ENCODE data around the gene EYA2.

Gene EYA2

DNA sequence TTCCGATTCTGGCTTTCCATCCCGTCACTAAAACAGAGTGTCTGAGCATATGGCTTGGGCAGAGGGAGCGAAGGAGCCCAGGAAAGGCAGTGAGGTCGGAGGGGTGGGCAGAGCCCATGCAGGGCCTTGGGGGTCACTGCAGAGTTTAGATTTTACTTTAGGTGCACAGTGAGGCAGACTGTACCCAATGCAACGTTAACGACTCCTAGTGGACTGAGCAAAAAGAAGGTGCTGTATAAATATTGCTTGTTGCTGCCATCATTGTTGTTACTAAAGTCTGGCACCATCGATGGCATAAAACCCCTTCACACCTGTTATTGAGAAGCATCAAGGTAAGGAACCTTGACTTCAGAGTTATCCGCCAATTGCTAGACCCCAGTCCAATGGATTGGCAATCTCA, 119.0 kb downstream of the EYA2 start:
- DNase-seq: no peak

DNA sequence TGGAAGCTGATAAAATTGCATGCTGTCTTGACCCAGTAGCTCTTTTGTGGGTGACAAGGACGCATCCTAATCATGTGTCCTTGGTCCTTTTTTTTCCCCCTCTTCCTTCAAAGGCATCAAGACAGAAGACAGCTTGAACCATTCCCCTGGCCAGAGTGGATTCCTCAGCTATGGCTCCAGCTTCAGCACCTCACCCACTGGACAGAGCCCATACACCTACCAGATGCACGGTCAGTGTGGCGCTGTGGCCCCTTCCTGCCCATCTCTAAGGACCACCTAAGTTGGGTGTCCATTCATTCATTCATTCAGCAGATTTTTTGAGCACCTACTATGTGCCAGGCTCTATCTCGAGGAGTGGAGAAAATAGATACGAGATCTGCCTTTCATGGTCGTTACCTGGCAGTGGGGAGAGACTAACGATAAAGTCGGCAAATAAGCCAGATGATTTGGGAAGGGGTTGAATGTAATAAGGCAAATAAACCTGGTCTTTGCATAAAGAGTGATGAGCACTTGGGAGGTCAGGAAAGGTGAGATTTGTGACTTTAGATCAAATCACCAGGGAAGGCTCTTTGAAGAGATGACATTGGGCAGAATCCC, 121.5 kb downstream of the EYA2 start:
- no peak for DNase-seq

DNA sequence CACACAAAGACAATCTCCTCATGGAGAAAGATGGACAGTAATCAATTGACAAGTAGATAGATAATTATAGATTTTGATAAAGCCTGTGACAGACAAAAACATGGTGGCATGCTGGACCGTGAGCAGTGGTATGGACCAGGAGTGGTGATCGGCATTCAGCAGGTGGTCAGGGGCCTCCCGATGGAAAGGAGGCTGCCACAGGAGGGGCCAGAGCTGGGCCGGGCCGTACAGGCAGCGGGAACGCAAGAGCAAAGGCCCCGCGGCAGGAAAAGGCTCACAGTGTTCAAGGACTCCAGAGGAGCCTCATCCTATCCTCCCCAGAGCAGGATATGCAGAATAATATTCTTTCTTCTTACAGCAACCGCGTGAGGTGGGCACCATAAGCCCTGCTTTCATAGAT, 123.7 kb downstream of the EYA2 start:
- no peak for DNase-seq

DNA sequence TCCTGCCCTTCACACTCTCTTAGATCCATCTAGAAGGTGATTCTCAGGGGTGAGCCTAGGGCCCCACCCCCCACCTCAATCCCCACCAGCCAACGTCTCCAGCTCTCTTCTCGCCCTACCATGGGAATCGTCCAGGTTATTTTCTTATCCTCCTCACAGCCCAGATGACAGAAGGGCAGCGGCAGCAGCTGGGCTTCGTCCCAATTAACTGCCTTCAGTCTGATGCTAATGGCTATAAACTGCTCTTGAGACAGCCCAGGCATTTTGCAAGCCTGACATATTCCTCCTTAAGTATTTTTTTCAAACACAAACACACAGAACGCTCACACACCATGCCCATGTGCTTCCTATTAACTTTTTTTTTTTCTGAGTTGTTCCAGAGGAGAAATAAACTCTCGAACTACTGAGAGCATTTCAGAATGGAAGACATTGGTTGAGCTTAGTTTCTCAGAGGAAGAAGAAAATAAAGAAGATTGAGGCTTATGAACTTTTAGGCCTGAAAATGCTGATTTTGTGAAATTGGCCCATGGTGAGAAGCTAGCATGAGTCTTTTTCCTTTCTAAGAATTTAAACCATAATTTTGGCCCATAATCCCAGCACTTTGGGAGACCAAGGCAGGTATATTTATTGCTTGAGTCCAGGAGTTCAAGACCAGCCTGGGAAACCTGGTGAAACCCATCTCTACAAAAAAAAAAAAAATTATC, 124.6 kb downstream of the EYA2 start:
- no peak for DNase-seq

DNA sequence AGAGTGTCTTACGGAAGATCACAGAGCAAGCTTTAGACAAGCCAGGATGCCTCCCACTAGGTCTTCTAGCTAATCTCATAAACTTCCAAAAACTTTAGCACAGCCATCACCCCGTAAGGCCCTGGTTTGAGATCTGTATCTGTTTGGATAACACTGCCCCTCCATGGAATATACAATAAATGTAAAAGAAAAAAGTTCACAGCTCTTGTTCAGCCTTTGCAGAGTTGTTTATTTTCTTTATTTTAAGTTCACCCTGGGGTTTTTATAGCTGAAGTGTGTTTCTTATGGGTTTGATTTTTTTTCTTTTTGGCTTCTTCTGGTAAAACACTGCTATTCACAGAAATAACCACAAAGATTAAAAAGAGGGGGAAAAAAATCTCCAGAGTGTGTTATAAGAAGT, 125.6 kb downstream of the EYA2 start:
- DNase-seq: no peak

DNA sequence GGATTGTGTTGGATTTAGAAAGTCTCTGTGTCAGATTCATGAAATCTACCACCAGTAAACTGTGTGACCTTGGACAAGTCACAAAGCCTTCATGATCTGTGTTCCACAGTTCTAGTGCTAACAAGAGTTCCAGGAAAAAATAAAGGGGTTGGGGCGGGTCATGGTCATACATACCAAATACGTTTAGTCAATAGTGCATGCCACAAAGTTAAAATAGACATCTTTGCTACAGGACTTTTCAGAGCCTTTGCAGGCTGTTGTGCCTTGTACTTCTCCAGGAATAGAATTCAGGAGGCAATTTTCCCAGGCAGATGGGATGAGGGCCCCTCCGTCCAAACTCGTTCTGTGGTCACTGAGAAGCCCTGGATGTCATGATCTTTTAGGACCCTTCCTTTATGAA, 127.2 kb downstream of the EYA2 start:
- no peak for DNase-seq

DNA sequence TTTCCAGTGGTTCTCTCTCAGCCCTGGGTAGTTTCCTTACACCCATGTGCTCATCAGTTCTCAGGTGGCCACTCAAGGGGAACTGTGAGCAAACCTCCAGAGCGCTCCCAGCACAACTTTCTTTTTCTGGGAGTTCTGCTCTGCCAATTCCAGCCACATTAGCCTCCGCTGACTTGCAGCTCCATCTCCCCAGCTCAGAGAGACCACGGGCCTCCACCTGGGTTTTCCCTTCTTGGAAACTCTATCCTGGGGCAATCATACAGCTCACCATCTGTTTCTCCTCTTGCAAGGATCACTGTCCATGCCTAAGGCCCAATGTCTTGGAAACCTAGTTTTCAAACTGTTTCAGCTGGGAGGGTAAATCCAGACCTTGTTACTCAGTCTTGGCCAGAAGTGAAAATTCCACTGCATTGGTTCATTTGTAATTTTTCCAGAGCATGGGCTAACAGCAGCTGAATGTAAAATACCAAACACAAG, 129.9 kb downstream of the EYA2 start:
- no peak for DNase-seq

DNA sequence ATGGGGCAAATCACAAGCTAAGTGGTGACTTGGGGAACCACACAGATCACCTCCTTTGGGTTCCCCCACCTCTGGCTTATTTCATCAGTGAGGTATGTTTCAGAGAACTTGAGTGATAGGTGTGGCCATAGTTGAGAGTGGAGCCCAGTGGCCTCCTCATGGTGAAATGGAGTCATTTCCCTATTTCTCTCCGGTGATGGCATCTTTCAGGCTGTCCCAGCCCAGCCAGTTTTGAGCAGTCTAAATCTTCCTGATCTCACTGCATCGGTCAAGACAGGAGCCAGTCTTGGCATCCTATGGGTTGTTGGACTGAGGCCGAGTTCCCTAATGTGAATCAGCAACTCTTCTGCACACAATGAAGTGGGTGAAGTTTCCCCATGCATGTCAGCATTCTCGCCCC, 132.4 kb downstream of the EYA2 start:
- DNase-seq: no peak

DNA sequence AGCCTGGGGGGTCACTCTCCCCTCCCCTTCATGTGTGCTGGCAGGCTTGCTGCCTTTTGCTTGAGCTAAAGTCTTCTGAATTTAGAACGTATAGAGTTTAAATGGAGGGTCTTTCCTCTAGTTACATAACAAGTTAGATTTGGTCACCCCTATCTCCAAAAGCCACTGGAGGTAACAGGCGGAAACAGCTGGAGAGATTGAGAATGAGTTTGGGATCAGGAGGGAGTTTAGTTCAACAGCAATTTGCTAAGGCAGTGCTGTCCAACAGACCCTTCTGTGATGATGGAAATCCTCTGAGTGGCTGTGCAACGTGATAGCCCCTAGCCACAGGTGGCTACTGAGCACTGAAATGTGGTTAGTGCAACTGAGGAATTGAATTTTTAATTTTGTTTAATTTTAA, 132.8 kb downstream of the EYA2 start:
- DNase-seq: no peak

DNA sequence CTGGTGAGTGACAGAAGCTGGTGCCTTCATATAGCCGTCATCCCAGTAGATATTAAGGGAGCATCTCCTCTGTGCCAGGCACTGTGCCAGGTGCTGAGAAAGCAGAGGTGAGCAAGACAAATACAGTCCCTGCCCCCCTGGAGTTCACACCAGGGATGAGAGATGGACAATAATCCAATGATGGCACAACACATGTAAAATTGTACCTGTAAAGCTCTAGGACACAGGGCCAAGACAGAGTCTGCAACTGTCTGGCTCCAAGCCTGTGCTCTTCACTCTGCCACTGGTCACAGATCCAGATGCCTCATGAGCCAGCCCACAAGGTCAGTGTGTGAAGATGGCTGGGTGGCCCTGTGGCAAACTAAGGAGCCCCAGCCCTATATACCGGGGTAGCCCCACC, 133.8 kb downstream of the EYA2 start:
- no peak for DNase-seq

DNA sequence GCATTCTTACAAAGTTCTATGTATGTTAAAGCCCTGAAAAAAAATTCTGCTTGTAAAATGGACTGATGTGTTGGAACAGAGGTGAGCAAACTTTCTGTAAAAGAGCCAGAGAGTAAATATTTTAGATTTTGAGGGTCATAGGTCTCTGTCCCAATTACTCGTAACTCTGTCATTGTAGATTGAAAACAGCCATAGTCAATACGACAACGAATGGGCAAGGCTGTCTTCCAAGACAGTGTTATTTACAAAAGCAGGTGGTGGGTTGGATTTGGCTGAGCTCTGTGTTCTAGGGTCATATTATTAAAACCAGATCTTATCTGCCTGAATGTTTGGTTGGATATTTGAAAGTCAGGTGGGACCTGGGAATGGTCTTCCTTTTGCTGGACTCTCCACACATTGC, 135.2 kb downstream of the EYA2 start:
- no peak for DNase-seq

DNA sequence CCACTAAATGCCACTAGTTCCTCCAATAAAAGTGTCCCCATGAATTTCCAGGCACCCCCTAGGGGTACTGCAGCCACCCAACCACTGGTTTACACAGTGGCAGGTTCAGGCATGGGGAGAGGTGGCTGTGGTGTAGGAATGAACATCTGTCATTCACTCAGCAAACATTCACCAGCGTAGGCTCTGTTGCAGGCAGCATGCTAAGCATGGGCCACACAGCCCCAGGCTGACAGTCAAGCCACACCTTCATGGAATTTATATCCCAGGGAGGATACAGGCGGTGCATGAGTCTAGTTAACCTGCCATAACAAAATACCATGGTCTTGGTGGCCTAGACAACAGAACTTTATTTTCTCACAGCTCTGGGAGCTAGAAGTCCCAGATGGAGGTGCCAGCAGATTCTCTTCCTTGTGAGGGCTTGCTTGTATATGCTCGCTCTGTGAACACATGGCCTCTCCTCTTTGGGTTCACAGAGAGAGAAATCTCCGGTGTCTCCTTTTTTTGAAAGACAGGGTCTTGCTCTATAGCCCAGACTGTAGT, 135.7 kb downstream of the EYA2 start:
- no peak for DNase-seq

DNA sequence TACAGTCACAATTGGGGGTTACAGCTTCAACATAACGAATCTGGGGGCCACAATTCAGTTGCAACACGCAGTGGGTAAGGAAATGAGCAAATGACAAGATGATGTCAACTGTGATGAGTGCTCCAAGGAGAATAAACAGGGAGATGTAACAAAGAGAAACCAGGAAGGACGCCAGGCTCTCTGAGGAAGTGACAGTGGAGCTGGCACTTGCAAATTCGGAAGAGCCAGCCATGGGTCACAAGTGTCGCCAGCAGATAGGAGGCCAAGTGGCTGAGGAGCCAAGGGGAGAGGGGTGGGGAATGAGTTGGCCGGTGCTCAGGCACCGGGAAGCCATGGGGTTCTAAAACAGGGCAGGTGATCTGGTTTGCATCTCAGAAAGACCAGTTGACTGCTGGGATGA, 136.4 kb downstream of the EYA2 start:
- DNase-seq: no peak

DNA sequence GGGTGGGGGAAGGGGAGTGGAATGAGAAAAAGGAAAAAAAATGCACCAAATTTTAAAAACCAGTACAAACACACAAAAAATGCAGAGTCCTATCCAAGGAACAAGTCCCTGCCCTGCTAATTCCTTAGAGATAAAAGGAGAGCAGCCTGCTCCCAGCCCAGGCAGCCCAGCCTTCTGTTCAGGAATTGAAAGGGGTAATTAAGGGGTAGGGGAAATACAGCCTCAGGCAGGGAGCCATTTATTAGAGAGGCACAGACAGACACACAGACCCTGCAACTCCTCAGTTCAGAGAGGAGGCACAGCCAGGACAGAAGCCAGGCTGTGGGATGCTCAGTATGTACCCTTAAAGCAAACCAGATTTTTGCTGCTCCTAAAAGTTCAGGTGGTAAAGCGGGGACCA, 137.2 kb downstream of the EYA2 start:
- no peak for DNase-seq

DNA sequence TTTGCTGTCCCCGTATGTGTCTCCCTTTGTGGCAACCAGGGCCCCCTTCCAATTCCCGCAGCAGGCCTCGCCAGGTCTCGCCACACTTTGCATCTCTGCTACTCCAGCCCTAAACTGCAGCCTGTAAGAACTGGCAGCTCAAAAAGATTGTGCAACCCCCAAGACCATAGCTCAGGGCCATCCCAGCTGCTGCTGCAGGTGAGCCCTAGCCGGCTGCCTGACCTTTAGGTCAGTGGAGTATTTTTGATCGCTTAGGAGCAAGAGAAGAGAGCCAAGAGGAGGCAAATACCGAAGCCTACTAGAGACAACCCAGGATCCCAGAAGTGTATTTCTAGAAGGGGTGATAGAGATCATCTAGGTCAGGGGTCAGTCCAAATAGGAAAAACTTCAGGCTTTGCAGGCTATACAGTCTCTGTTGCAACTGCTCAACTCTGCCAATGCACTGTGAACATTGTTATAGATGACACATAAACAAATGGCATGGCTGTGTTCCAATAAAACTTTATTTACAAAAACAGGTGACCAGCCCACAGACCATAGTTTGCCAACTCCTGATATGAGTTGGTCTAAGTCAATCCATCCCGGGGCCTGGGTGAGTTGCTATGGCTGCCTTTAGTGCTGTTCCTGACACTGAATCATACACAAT, 138.4 kb downstream of the EYA2 start:
- no peak for DNase-seq

DNA sequence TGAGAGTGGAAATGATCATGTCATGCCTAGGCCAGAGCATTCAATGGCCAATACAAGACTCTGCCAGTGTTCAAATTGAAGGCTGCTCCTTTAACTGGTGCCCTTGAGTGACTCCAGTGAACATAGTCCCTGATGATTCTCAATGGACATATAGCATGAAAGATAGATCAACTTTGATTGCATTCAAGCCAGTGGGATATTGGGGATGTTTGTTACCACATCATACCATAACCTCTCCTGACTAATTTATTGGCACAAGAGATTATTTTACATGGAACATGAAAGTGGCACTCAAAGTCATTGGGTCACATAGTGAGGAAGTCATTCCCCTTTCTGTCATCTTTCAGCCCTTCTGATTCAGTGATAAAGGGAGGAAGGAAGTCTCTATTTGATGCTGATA, 139.0 kb downstream of the EYA2 start:
- DNase-seq: no peak

DNA sequence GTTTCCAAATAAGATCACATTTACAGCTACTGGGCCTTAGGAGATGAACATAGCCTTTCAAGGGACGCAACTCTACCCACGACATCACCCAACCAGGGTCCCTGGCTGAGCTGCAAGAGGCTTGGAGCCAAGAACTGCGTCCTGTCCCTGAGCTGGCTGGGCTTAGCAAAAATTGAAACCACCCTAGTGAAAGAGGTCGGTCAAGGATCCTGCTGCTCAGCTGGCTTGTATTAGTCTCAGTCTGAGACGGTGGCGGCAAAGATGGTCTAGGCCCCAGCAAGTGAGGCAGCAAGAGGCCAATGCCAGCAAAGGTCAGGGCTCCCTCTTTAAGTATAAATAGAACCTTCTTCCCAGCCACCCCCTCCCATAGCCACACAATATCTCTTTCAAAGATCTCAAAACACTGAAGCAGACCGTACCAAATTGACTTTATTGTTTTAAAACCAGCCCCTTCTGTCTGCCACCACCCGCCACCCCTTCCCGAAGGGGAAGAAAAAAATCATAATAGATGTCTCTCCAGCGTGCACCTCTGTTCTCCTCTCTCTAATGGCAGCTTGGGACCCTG, 140.5 kb downstream of the EYA2 start:
- no peak for DNase-seq

DNA sequence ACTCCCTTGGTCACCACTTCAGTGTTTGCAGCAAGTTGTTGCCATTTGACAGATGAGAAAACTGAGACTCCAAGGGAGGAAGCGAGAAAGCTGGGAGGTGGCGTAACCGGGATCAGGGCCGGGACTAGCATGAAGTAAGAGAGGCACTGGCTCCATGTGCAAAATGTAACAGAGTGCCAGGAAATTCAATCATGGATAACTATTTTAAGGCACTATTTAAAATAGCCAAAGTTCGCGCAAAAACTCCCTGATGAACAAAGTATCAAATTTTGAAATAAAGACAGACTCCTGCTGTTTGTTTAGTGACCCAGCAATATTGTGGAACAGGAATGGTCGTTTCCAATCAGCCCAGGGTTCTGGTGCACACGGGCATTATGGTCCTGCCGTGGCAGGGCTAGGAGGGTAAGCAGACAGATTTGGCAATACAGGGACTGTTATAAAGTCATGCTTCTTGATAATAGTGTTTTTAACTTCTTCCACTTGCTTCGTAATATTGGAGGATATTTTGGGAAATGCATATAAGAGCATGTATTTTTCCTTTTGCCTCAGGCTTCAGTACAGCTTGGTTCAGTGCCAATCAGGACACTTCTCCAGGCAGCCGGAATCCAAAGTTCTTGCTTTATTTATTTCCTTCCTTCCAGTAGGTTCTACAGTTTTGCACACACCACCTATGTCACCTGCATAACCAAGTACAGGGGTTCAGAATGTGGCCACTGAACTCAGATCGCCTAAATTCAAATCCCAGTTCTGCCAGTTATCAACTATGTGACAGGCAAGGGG, 141.6 kb downstream of the EYA2 start:
- DNase-seq: no peak

DNA sequence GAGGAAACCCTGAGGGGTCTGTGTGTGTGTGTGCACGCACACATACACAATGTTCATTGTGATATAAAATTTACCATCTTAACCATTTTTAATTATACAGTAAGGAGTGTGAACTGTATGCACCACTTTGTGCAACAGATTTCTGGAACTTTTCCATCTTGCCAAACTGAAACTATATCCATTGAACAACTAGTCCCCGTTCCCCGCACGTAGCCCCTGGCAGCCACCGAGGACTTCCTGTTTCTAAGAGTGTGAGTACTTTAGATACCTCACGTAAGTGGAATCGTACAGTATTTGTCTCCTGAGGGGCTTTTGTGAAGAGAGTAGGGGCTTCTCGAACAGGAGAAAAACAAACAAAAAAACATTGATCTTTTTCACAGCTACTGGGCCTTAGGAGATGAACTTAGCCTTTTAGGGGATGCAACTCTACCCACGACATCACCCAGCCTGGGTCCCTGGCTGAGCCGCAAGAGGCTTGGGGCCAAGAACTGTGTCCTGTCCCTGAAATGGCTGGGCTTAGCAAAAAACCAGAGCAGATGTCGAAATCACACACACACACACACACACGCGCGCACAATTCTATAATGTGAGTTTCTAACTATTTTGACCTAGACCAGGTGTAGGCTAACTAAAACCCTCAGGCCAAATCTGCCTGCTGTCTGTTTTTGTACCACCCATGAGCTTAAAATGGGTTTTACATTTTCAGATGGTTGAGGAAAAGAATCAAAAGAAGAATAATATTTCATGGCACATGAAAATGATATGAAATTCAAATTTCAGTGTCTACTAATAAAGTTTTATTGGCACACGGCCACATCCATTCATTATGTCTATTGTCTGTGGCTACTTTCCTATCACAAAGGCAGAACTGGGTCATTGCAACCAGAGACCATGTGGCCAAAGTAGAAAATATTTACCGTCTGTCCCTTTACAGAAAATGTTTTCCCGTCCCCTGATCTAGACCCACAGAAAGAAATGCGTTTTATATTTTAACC, 144.2 kb downstream of the EYA2 start:
- DNase-seq: no peak

DNA sequence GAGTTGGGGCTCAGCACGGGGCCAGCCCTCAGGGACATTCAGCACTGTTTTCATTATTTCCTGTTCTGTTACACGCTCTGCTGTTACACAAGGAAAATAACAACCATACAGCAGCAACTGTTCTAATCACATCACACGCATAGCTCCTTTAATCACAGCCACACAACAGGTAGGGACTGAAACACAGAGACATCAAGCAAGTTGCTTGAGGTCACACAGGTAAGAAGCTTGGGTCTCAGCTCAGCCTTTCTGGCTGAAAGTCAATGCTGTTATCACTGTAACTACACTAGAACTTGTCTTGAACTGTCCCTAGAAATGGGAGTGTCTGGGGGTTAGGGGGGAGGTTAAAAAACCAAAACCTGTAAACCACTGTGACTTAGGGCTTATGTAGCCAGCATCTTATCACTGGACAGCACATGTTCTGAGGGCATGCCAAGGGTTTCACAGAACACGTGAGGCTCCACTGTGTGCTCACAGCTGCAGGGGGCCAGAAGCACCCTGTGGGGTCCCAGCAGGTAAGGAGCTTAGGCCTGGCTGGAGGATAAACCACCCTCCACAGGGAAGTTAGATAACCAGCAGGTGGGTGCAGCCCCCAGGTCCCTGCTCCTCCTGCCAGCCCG, 146.0 kb downstream of the EYA2 start:
- DNase-seq: no peak

DNA sequence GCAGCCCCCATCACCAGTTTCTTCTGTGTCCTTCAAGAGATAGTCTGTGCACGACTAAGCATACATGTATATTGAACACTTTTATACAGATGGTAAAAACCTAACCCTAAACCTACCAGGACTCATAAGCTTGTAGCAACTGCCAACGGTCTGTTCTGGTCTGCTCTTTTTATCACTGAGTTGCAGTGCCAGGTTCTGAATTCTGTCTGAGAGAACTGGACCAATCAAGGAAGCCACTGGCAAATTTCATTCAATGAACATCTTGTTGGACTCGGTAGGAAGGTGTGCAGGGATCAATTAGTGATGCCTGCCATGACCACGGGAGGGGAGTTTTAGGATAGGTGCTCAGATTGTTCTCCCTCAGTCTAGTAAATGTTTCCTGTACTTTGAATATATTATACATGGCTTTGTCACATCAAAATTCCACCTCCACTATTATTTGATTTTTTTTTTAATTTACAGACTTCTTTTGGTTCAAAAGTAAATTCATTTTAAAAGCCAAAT, 146.8 kb downstream of the EYA2 start:
- DNase-seq: no peak
